Activated CD8-positive, alpha-beta memory T cell treated with anti-CD3 and anti-CD28 coated beads, Interleukin-2, amount 50 U/mL, for 24 hours (primary cell): ENCODE data around the gene TRIM5.

Experiments
- DNase-seq: peaks from one replicate; pipeline ENCODE4 v3.0.0-alpha.2; 2020; ENCODE audit errors: extremely low read depth

The TRIM5 gene

DNA sequence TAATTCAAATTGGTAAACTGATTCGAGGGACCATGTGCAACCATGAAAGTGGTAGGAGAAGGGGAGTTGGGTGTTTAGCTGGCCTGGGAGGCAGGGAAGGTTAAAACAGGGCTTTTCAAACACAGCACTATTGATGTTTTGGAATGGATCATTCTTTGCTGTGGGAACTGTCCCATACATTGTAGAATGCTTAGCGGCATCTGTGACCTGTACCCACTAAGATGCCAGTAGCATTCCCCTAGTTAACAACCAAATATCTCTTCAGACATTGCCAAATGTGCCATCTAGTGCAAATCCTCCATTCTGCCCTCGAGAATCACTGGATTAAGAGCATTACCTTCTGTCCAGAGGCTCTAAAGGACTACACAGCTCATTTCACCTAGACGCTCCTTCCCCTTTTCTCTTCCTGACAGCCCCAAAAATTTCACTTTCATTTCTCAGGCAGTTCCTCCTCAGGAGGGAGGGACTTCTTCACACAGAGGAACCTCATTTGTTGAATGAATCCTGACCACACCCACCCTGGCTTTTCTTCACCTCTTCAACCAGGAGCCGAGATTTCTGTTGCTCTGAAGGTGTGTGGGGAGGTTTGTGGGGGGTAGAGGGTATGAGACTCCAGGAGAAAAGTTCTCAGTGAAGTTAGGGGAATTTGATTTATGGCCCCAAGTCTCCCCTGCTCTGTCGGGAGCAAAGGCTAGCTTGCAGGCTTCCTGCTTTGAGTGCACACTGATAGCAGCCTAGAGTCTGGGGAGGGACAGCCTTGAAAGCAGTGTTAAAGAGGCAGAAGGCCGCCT is 60.2 kb downstream of the TRIM5 start, which contains the start of gene TRIM34:
TRIM34 (plus strand) TSS at position 513 of the 791 bp plus-strand sequence. CDS start 7,331 bp downstream, outside the sequence.
- no peak for DNase-seq

- DNase-seq, result no peak
These were observed 62.1 kb downstream of the TRIM5 start for GRCh38 chr11:5622802-5623201.

GRCh38 chr11:5621580-5621979 is 63.3 kb downstream of the TRIM5 start:
- no peak for DNase-seq

GRCh38 chr11:5620651-5621521 is 64.0 kb downstream of the TRIM5 start:
- DNase-seq, result no peak

- DNase-seq, result no peak
These were observed 66.1 kb downstream of the TRIM5 start for GRCh38 chr11:5618807-5619206.
